ENCODE data around the gene IQCF5. TPM values are rescaled to one million over a fixed set of nuclear protein-coding genes. Genes with fewer than 3 reads are reported as not detected.

Gene IQCF5
- total and polyA plus RNA-seq, 2 donors (not counting 1 experiment from before 2014, with no cell fraction given) = not detected

- DNase-seq (ENCODE audit: low read depth in 2 of 2) = no peak
- H3K27ac ChIP-seq (ENCODE audit: insufficient read depth, low read length) = no peak overlapping the region
- no peaks in the 10 kb centered on the region for H3K36me3 ChIP-seq (ENCODE audit: control insufficient read depth, insufficient read depth, low read length)
- no peak for TF ChIP-seq EZH2 (IDR thresholded peaks at IDR 0.05; ENCODE audit: low read length, missing control alignments)
- TF ChIP-seq, protein P1, sequence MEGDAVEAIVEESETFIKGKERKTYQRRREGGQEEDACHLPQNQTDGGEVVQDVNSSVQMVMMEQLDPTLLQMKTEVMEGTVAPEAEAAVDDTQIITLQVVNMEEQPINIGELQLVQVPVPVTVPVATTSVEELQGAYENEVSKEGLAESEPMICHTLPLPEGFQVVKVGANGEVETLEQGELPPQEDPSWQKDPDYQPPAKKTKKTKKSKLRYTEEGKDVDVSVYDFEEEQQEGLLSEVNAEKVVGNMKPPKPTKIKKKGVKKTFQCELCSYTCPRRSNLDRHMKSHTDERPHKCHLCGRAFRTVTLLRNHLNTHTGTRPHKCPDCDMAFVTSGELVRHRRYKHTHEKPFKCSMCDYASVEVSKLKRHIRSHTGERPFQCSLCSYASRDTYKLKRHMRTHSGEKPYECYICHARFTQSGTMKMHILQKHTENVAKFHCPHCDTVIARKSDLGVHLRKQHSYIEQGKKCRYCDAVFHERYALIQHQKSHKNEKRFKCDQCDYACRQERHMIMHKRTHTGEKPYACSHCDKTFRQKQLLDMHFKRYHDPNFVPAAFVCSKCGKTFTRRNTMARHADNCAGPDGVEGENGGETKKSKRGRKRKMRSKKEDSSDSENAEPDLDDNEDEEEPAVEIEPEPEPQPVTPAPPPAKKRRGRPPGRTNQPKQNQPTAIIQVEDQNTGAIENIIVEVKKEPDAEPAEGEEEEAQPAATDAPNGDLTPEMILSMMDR (conservative IDR thresholded peaks at IDR 0.05 in 1 of 2, IDR thresholded peaks at IDR 0.05 in 1 of 2; ENCODE audit: low read depth in 1 of 2, low read length in 2 of 2) = no peak
- no peaks in the 10 kb centered on the region for H3K79me2 ChIP-seq (ENCODE audit: control insufficient read depth, insufficient read depth, low read length)
- H3K27me3 ChIP-seq (ENCODE audit: control insufficient read depth, insufficient read depth, low read length) = no peaks in the 10 kb centered on the region
- no peak overlapping the region for H2AFZ ChIP-seq (ENCODE audit: low read length)
- H3K4me1 ChIP-seq (ENCODE audit: control insufficient read depth, extremely low read depth, insufficient read depth, low read length) = no peaks in the 10 kb centered on the region
- H3K4me2 ChIP-seq (ENCODE audit: extremely low read depth, insufficient read depth, low read length) = no peak overlapping the region
- H3K4me3 ChIP-seq (replicated peaks in 1 of 4; ENCODE audit: control extremely low read depth in 1 of 4, insufficient read depth in 1 of 4, low read depth in 3 of 4, low read length in 4 of 4) = no peak overlapping the region
- H4K20me1 ChIP-seq (ENCODE audit: control insufficient read depth, extremely low read depth, insufficient read depth, low read length) = no peaks in the 10 kb centered on the region
- no peaks in the 10 kb centered on the region for H3K9me3 ChIP-seq (ENCODE audit: control insufficient read depth, insufficient read depth, low read depth, low read length)
- no peak overlapping the region for H3K9ac ChIP-seq (ENCODE audit: insufficient read depth, low read length)
Observed at GRCh38 chr3:51887620-51888019, 12.2 kb upstream of the IQCF5 start.

- H3K4me1 ChIP-seq (ENCODE audit: control insufficient read depth, extremely low read depth, insufficient read depth, low read length) = no peaks in the 10 kb centered on the region
- no peak overlapping the region for H3K4me2 ChIP-seq (ENCODE audit: extremely low read depth, insufficient read depth, low read length)
- no peaks in the 10 kb centered on the region for H3K79me2 ChIP-seq (ENCODE audit: control insufficient read depth, insufficient read depth, low read length)
- H2AFZ ChIP-seq (ENCODE audit: low read length) = no peak overlapping the region
- H3K27me3 ChIP-seq (ENCODE audit: control insufficient read depth, insufficient read depth, low read length) = no peaks in the 10 kb centered on the region
- H3K27ac ChIP-seq (ENCODE audit: insufficient read depth, low read length) = no peak overlapping the region
- no peak overlapping the region for H3K4me3 ChIP-seq (replicated peaks in 1 of 4; ENCODE audit: control extremely low read depth in 1 of 4, insufficient read depth in 1 of 4, low read depth in 3 of 4, low read length in 4 of 4)
- H3K9me3 ChIP-seq (ENCODE audit: control insufficient read depth, insufficient read depth, low read depth, low read length) = no peaks in the 10 kb centered on the region
- DNase-seq (ENCODE audit: low read depth in 2 of 2) = no peak
- TF ChIP-seq EZH2 (IDR thresholded peaks at IDR 0.05; ENCODE audit: low read length, missing control alignments) = no peak
- TF ChIP-seq, protein P1 (conservative IDR thresholded peaks at IDR 0.05 in 1 of 2, IDR thresholded peaks at IDR 0.05 in 1 of 2; ENCODE audit: low read depth in 1 of 2, low read length in 2 of 2) = no peak
- H4K20me1 ChIP-seq (ENCODE audit: control insufficient read depth, extremely low read depth, insufficient read depth, low read length) = no peaks in the 10 kb centered on the region
- no peak overlapping the region for H3K9ac ChIP-seq (ENCODE audit: insufficient read depth, low read length)
- no peaks in the 10 kb centered on the region for H3K36me3 ChIP-seq (ENCODE audit: control insufficient read depth, insufficient read depth, low read length)
Observed at GRCh38 chr3:51886447-51886846, 11.0 kb upstream of the IQCF5 start.

GRCh38 chr3:51879937-51880336 lies 4.5 kb upstream of the IQCF5 start:
- no peak for DNase-seq (ENCODE audit: low read depth in 2 of 2)
- H3K9ac ChIP-seq (ENCODE audit: insufficient read depth, low read length) = no peak overlapping the region
- no peaks in the 10 kb centered on the region for H3K27me3 ChIP-seq (ENCODE audit: control insufficient read depth, insufficient read depth, low read length)
- no peaks in the 10 kb centered on the region for H3K4me1 ChIP-seq (ENCODE audit: control insufficient read depth, extremely low read depth, insufficient read depth, low read length)
- no peak overlapping the region for H3K4me2 ChIP-seq (ENCODE audit: extremely low read depth, insufficient read depth, low read length)
- no peaks in the 10 kb centered on the region for H4K20me1 ChIP-seq (ENCODE audit: control insufficient read depth, extremely low read depth, insufficient read depth, low read length)
- no peaks in the 10 kb centered on the region for H3K79me2 ChIP-seq (ENCODE audit: control insufficient read depth, insufficient read depth, low read length)
- no peak overlapping the region for H3K4me3 ChIP-seq (replicated peaks in 1 of 4; ENCODE audit: control extremely low read depth in 1 of 4, insufficient read depth in 1 of 4, low read depth in 3 of 4, low read length in 4 of 4)
- no peak for TF ChIP-seq EZH2 (IDR thresholded peaks at IDR 0.05; ENCODE audit: low read length, missing control alignments)
- TF ChIP-seq, protein P1 (conservative IDR thresholded peaks at IDR 0.05 in 1 of 2, IDR thresholded peaks at IDR 0.05 in 1 of 2; ENCODE audit: low read depth in 1 of 2, low read length in 2 of 2) = no peak
- H3K36me3 ChIP-seq (ENCODE audit: control insufficient read depth, insufficient read depth, low read length) = no peaks in the 10 kb centered on the region
- H3K9me3 ChIP-seq (ENCODE audit: control insufficient read depth, insufficient read depth, low read depth, low read length) = no peaks in the 10 kb centered on the region
- H3K27ac ChIP-seq (ENCODE audit: insufficient read depth, low read length) = no peak overlapping the region
- no peak overlapping the region for H2AFZ ChIP-seq (ENCODE audit: low read length)

Measured in fibroblast of lung (primary cell).